ENCODE results near the gene MPIG6B. TPM values are rescaled to one million over a fixed set of nuclear protein-coding genes. Genes with fewer than 3 reads are reported as not detected.
"Not testable (repeated sequence)": the region's sequence is repeated elsewhere in the genome, so short reads cannot be mapped to it uniquely, and the experiment has no call there.

The MPIG6B gene
- total and polyA plus RNA-seq, 12 donors, result 0.11 to 0.97 (median 0.27) TPM; not detected in 3

- no peaks in the 10 kb centered on the region for H3K9me3 ChIP-seq
Measured at GRCh38 chr6:31706599-31706998, 16.6 kb upstream of the MPIG6B start, which contains the start of gene LY6G6F. LY6G6F (plus strand) TSS chr6:31706866; CDS start chr6:31706907, 41 bp downstream.

GRCh38 chr6:31707701-31708100 is 15.5 kb upstream of the MPIG6B start:
- Histone ChIP-seq H3K27ac (no peak overlapping the region), H3K9me3 (no peaks in the 10 kb centered on the region), H3K27me3 (peaks cover 0 to 5% (median 0%) of the 10 kb centered on the region in 7 donors), H3K4me1 (peaks cover 0 to 16% (median 5%) of the 10 kb centered on the region in 9 donors), H3K4me3 (no peak overlapping the region), H3K36me3 (no peaks in the 10 kb centered on the region)
- DNase-seq, result no peak
- no peak for TF ChIP-seq CTCF (IDR thresholded peaks at IDR 0.05)
- 89 to 91% methylated on average over 10 of the region's 10 CpGs for WGBS, 2 donors
- ATAC-seq, result no peak
- intact Hi-C loops (cut with DNase I), result no loop called here

More at GRCh38 chr6:31706599-31706998, 16.6 kb upstream of the MPIG6B start, which contains the start of gene LY6G6F:
- peaks cover 7 to 23% (median 12%) of the 10 kb centered on the region in 9 donors for H3K4me1 ChIP-seq
- DNase-seq (no peak), ATAC-seq (no peak)
- no peaks in the 10 kb centered on the region for H3K36me3 ChIP-seq
- H3K27ac ChIP-seq, result no peak within 1 kb of the TSS
- intact Hi-C loops (cut with DNase I), result no loop called here
- WGBS, 2 donors, result 25 to 36% methylated on average over 3 of the region's 3 CpGs
- H3K27me3 ChIP-seq, result peaks cover 0 to 5% (median 0%) of the 10 kb centered on the region in 7 donors
- no peak for TF ChIP-seq CTCF (IDR thresholded peaks at IDR 0.05)
- no peak within 1 kb of the TSS for H3K4me3 ChIP-seq

GRCh38 chr6:31708224-31708623 is 14.9 kb upstream of the MPIG6B start:
- intact Hi-C loops (cut with DNase I), result no loop called here
- no peak for TF ChIP-seq CTCF (IDR thresholded peaks at IDR 0.05)
- Histone ChIP-seq H3K4me1 (peaks cover 0 to 16% (median 5%) of the 10 kb centered on the region in 9 donors), H3K27me3 (peaks cover 0 to 5% (median 0%) of the 10 kb centered on the region in 7 donors), H3K4me3 (no peak overlapping the region), H3K27ac (no peak overlapping the region), H3K9me3 (no peaks in the 10 kb centered on the region), H3K36me3 (no peaks in the 10 kb centered on the region)
- ATAC-seq (no peak), DNase-seq (no peak)
- WGBS, 2 donors, result 94 to 99% methylated on average over 3 of the region's 3 CpGs

- H3K9me3 ChIP-seq; H3K36me3 ChIP-seq; DNase-seq; H3K4me3 ChIP-seq; intact Hi-C loops (cut with DNase I); H3K27me3 ChIP-seq; H3K27ac ChIP-seq; H3K4me1 ChIP-seq; ATAC-seq: not testable (repeated sequence)
- WGBS, 2 donors, result 91 to 94% methylated on average over 11 of the region's 11 CpGs
Measured at GRCh38 chr6:31709157-31709556, 14.0 kb upstream of the MPIG6B start.

- H3K27ac ChIP-seq, result no peak overlapping the region
- ATAC-seq, result no peak
- WGBS, 2 donors, result 54 to 56% methylated on average over 5 of the region's 5 CpGs
- no peaks in the 10 kb centered on the region for H3K36me3 ChIP-seq
- peaks cover 0 to 5% (median 0%) of the 10 kb centered on the region in 7 donors for H3K27me3 ChIP-seq
- intact Hi-C loops (cut with DNase I), result no loop called here
- no peak for TF ChIP-seq CTCF (IDR thresholded peaks at IDR 0.05)
- no peaks in the 10 kb centered on the region for H3K9me3 ChIP-seq
- no peak overlapping the region for H3K4me3 ChIP-seq
- peaks cover 0 to 10% (median 0%) of the 10 kb centered on the region in 9 donors for H3K4me1 ChIP-seq
- no peak for DNase-seq
Measured at GRCh38 chr6:31710523-31711219, 12.5 kb upstream of the MPIG6B start.

Data from heart right ventricle (tissue), 16 donors.